GM15510 (cell line): ENCODE results near the gene NUDT7.
A peak's percentile ranks its signal among the peaks of the same experiment; 100 is the strongest.

Experiments
- POLR2A ChIP-seq: IDR thresholded peaks from 3 replicates; pipeline ENCODE4 v1.6.1; 2011; ENCODE audit warnings: borderline replicate concordance; ENCODE audit not compliant: insufficient read length; ENCODE audit errors: extremely low read depth

Gene NUDT7

DNA sequence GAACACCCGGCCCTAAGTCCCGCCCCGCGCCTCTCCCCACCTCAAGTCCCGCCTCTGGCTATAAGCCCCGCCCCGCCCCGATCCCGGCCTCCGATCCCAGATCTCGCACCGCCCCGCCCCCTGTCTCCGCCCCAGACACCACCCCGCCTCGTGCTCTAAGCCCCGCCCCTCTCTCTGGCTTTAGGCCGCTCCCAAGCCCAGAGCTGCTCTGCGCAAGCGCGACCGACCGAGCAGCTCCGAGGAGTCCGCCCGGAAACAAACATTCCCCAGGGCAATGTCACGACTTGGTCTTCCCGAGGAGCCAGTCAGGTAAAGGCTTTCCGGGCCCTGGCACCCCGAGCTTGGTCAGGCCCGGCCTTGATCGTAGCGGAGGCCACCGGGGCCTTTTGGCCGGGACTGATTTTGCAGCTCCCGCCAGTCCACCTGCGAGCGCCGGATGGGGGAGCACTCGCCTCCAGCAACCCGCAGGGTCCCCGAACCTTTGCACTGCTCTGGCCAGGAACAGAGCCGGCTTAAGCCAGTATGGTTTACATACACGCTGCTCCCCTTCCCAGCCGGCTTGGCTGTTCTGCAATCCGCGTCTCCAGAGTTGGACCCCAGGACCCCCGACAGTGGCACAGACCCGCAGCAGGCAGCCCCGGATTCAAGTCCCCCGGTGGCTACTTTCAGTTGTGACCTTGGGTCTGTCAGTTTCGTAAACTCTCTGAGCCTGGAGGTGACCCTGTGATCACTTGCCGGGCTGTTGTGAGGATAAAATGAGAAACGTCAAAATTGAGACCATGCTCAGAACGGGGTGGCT is at the start of gene NUDT7:
Gene NUDT7 (plus strand): TSS at position 206 of the 799 bp plus-strand sequence. CDS start 69 bp downstream, at position 275.
- peak; percentile 64 for TF ChIP-seq POLR2A

GRCh38 chr16:77674888-77675287 is 47.4 kb upstream of the NUDT7 start:
- no peak for TF ChIP-seq POLR2A

DNA sequence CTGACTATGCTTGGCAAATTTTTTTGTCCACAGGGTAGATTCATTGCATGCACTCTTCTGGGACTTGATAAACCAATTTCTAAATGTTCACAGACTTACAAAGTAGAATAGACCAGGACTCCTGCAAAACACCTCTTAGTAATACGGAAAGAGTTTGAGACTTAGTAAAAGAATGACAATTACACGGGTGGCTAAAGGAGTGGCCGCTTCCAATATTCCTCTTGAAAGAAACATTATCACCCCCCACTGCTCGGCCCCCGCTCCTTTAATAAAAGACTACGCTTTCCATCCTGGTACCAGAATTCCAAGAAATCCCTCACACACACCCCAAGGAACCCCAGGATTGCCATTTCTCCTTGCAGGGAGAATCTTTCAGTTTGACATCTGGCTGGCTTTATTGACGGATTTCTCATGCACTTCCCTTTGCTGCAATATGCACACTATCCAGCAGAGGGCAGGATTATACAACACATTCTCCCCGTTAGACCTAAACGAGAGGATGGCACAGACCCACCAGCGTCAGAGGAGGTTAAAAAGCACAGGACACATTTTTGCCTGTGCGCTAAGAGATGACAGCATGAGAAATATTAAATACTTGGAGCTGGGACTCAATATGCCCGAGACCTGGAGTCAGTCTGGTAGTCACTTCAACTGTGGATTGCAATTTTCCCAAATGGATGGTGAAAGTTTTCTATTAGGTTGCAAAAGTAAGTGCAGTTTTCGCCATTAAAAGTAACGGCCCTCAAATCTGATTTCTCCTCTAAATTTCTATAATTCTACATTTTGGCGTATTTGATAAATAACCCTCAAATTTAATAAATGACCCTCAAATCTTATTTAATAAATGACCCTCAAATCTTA is 46.6 kb upstream of the NUDT7 start:
- TF ChIP-seq POLR2A: no peak

- TF ChIP-seq POLR2A: no peak
Measured at GRCh38 chr16:77677129-77677528, 45.2 kb upstream of the NUDT7 start.

DNA sequence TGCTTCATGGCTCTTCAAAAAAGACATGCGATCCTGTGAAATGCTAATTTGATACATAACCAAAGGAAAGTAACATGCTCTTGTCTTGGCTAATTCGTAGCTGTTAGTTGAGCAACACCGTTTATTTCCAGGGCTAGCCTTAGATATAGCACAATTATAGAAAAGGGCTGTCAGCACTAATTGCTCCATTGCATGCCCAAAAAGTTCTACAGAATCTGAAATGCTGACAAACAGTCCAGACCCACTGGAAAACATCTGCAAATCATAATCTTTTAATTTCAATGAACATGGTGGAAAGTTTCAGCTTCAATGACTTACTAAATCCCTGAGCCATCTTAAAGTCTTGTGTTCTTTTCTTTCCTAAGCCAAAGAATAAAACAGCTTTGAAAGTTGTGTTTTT is 42.9 kb upstream of the NUDT7 start:
- no peak for TF ChIP-seq POLR2A

DNA sequence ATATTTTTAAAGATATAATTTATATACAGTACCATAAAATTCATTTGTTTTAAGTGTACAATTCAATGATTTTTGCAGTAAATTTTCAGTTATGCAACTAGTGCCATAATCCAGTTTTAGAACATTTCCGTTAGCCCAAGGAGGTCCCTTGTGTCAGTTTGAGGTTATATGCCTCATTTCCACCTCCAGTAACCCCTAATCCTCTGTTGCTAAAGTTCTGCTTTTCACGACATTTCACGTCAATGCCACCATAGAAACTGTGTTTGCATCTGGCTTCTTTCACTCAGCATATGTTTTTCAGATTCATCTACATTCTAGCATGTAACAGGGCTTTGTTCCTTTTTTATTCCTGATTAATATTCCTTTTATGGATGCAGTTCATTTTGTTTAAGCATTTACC is 42.4 kb upstream of the NUDT7 start:
- no peak for TF ChIP-seq POLR2A

GRCh38 chr16:77680496-77680895 is 41.8 kb upstream of the NUDT7 start:
- no peak for TF ChIP-seq POLR2A

GRCh38 chr16:77682586-77682985 is 39.7 kb upstream of the NUDT7 start:
- no peak for TF ChIP-seq POLR2A

GRCh38 chr16:77683397-77684180 is 38.7 kb upstream of the NUDT7 start:
- TF ChIP-seq POLR2A: no peak

DNA sequence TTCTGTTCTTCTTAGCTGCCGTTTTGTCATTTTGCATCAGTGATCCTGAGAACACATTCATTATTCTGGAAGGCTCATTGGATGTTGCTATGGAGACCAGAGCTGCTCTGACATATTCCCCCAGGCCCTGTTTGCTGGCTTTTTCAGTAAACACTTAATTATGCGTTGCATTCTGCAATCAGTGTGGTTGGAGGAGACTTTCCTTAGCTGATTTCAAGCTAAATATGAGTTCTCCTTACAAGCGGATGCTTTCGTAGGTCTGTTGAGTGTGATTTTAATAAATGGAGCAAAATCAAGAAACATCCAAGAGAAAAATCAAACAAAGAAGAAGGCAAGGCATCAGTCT is 38.2 kb upstream of the NUDT7 start:
- TF ChIP-seq POLR2A: no peak

DNA sequence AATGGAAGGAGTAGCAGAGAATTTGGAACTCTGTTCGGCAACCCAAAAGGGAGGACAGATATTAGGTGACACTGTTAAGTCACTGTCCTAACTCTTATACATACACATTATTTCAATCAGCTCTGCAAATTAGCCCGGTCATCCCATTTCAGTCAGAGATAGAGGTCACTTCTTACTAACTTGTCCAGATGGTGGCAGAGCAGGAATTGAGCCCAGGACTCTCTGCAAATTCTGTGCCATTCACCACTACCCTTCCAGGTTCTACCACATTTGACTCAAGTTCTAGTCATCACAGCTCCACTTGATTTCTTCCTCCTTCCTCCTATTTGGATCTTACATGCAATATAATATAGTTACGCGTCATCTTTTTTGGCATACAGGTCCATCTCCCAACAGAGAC is 35.9 kb upstream of the NUDT7 start:
- TF ChIP-seq POLR2A: no peak

- TF ChIP-seq POLR2A: no peak
Measured at GRCh38 chr16:77689971-77690370, 32.3 kb upstream of the NUDT7 start.

DNA sequence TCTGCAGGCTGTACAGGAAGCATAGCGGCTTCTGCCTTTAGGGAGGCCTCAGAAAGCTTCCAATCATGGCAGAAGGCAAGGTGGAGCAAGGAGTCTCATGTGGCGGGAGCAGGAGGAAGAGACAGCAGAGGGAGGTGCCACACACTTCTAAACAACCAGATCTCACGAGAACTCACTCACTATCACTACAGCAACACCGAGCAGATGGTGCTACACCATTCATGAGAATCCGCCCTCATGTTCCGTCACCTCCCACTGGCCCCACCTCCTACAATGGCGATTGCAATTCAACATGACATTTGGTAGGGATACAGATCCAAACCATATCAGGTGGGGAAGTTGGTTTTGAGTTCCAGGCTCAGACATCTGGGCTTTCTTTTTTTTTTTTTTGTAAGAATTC is 31.9 kb upstream of the NUDT7 start:
- TF ChIP-seq POLR2A: no peak

GRCh38 chr16:77692612-77693011 is 29.7 kb upstream of the NUDT7 start:
- TF ChIP-seq POLR2A: no peak

DNA sequence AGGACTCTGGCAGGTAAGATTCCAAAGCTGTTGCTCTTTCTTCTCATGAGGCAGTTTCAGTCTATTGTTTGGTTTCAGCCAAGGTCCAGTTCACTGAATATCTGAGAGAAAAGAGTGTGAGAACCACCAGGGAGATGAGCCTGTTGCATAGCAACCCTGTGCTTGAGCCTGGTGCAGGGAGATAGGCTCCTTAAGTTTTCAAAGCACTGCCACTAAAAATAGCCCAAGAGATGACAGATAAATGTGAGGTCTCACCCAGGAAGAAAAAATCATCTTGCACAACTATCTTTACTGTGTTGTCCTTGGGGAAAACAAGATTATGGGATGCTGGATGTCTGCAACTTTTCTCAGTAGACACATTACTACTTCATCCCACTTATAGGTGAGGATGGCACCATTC is 26.2 kb upstream of the NUDT7 start:
- TF ChIP-seq POLR2A: no peak

DNA sequence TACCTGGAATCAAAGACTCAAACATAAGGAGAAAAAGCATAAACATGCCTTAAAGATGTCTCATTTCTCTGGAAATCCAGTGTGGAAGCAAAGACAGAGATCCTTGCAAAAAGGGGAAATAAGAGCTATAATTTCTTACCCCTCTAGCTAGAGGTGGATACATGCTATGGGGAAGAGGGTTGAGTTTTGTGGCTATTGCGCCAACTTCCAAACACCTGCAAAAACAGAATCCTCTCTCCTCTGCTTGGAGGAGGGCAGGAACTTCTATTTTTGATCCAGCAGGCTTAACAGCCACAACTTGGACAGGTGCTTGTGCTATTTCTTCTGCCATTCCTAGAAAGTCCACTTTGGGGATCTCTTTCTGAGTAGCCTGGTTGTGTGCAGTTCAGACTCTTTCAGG is 21.5 kb upstream of the NUDT7 start:
- TF ChIP-seq POLR2A: no peak

GRCh38 chr16:77705351-77705750 is 17.0 kb upstream of the NUDT7 start:
- no peak for TF ChIP-seq POLR2A
